Osteoblast (primary cell): ENCODE data around the gene MED13L. TPM values are rescaled to one million over a fixed set of nuclear protein-coding genes. Genes with fewer than 3 reads are reported as not detected.

Source experiments
- DNase-seq: peaks from one replicate; pipeline ENCODE4 v3.0.0; 2011; ENCODE audit warnings: low spot score, mixed read lengths; ENCODE audit not compliant: insufficient read length; ENCODE audit errors: missing footprints
- H2AFZ ChIP-seq: 2 replicates; pipeline ENCODE4 v1.6.0; 2011; ENCODE audit warnings: mild to moderate bottlenecking, low read length
- H3K27ac ChIP-seq: 2 replicates; pipeline ENCODE4 v1.5.1; 2011; ENCODE audit warnings: mild to moderate bottlenecking, low read depth, low read length, moderate library complexity
- H3K27me3 ChIP-seq: 2 replicates; pipeline ENCODE4 v1.6.0; 2012; ENCODE audit warnings: mild to moderate bottlenecking, control low read depth, inconsistent platforms, low read length, moderate library complexity; ENCODE audit not compliant: insufficient read depth
- H3K36me3 ChIP-seq: 2 replicates; pipeline ENCODE4 v1.5.1; 2011; ENCODE audit warnings: mild to moderate bottlenecking, low read length, control low read depth, moderate library complexity; ENCODE audit not compliant: insufficient read depth
- H3K4me1 ChIP-seq: 2 replicates; pipeline ENCODE4 v1.5.1; 2011; ENCODE audit warnings: mild to moderate bottlenecking, low read length, control low read depth, moderate library complexity; ENCODE audit not compliant: insufficient read depth
- H3K4me2 ChIP-seq: 2 replicates; pipeline ENCODE4 v1.6.0; 2011; ENCODE audit warnings: mild to moderate bottlenecking, low read length; ENCODE audit not compliant: insufficient read depth
- H3K4me3 ChIP-seq: fragments of 200-600 bp; sonication (generic); 3 replicates; pipeline ENCODE4 v1.5.1; 2012; ENCODE audit warnings: mild to moderate bottlenecking, low read length, inconsistent platforms; ENCODE audit not compliant: insufficient read depth
- H3K79me2 ChIP-seq: 2 replicates; pipeline ENCODE4 v1.6.0; 2012; ENCODE audit warnings: mild to moderate bottlenecking, low read length, control low read depth, inconsistent platforms; ENCODE audit not compliant: insufficient read depth
- H3K9me3 ChIP-seq: 2 replicates; pipeline ENCODE4 v1.5.1; 2011; ENCODE audit warnings: low read depth, low read length, control low read depth
- H4K20me1 ChIP-seq: 2 replicates; pipeline ENCODE4 v1.6.0; 2012; ENCODE audit warnings: mild to moderate bottlenecking, low read length, control low read depth; ENCODE audit not compliant: insufficient read depth
- total RNA-seq: library from RNA; depleted of rRNA; stranded (reverse); fragments of >200 nt; gene quantifications from 2 replicates; pipeline ENCODE4 v1.2.3, GENCODE V29; 2012
- TF ChIP-seq, protein P1 (sequence below): IDR thresholded peaks from 2 replicates; pipeline ENCODE4 v1.5.1; 2011; ENCODE audit warnings: mild to moderate bottlenecking, low read depth, low read length, moderate library complexity; ENCODE audit errors: extremely low read depth

The MED13L gene
- total RNA-seq, 1 donor, result 359 TPM

- H4K20me1 ChIP-seq, result no peaks in the 10 kb centered on the region
- H3K4me3 ChIP-seq, result no peak overlapping the region
- no peak overlapping the region for H2AFZ ChIP-seq
- H3K9me3 ChIP-seq, result no peaks in the 10 kb centered on the region
- H3K27ac ChIP-seq, result no peak overlapping the region
- DNase-seq, result no peak
- H3K4me1 ChIP-seq, result peaks cover 18% of the 10 kb centered on the region
- H3K36me3 ChIP-seq, result no peaks in the 10 kb centered on the region
- no peaks in the 10 kb centered on the region for H3K79me2 ChIP-seq
- TF ChIP-seq, protein P1, sequence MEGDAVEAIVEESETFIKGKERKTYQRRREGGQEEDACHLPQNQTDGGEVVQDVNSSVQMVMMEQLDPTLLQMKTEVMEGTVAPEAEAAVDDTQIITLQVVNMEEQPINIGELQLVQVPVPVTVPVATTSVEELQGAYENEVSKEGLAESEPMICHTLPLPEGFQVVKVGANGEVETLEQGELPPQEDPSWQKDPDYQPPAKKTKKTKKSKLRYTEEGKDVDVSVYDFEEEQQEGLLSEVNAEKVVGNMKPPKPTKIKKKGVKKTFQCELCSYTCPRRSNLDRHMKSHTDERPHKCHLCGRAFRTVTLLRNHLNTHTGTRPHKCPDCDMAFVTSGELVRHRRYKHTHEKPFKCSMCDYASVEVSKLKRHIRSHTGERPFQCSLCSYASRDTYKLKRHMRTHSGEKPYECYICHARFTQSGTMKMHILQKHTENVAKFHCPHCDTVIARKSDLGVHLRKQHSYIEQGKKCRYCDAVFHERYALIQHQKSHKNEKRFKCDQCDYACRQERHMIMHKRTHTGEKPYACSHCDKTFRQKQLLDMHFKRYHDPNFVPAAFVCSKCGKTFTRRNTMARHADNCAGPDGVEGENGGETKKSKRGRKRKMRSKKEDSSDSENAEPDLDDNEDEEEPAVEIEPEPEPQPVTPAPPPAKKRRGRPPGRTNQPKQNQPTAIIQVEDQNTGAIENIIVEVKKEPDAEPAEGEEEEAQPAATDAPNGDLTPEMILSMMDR, result no peak
- H3K4me2 ChIP-seq, result no peak overlapping the region
- no peaks in the 10 kb centered on the region for H3K27me3 ChIP-seq
These were observed 24.1 kb upstream of the MED13L start for GRCh38 chr12:116301621-116302020.

DNA sequence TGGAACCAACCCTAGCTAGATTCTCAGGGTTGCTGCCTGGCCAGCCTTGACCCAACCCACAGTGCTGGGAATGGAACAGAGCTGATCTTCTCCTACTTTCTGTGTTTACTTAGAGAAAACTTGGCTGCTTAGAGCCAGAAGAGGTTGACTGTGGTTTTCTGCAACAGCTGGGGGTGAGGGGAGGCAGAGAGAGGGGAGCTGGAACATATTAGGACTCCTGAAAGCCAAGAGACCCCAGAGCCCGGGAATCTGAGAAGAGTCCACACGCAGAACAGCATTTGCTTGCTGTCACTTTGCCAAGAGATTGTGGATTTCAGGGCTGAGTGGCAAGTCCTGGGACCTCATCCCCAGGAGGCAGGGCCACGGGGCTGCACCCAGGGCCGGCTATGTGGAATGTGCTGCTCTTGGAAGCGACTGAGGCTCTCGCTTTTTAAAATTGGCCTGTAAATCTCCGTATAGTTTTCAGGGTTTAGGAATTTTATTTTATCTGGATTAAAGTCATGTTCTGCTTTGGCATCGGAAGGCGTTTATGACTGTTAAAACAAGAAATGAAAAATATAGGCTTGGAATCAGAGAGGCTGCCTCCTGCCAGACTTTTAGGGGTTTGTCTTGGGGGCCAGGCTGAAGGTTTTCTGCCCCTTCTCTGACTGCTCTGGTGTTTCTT is 22.3 kb upstream of the MED13L start:
- Histone ChIP-seq H3K4me2 (peak overlapping the region; percentile 75), H3K4me1 (peaks cover 18% of the 10 kb centered on the region), H3K27ac (peak overlapping the region; percentile 52), H2AFZ (peak overlapping the region; percentile 75), H3K9me3 (no peaks in the 10 kb centered on the region), H3K36me3 (no peaks in the 10 kb centered on the region), H3K4me3 (peak overlapping the region; percentile 44), H3K79me2 (no peaks in the 10 kb centered on the region), H4K20me1 (no peaks in the 10 kb centered on the region), H3K27me3 (no peaks in the 10 kb centered on the region)
- no peak for DNase-seq
- TF ChIP-seq, protein P1, result no peak

DNA sequence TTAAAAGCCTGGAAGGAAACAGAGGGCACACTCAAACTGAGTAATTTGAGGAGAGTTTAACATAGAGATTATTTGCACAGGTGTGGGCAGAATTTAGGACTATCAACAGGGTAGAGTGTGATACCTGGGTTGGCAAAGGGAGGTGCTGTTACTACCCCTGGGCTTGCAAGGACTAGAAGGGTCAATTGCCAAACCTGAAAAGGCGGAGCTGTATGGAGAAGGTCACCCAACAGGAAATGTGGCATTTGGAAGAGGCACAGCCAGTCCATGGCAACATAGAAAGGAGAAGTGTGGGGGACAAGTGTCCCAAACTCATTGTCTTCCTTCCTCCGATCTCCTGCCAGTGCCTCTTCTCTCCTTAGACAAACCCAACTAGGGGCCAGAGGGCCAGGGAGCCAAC is 21.6 kb upstream of the MED13L start:
- Histone ChIP-seq H3K4me3 (no peak overlapping the region), H3K9me3 (no peaks in the 10 kb centered on the region), H3K27me3 (no peaks in the 10 kb centered on the region), H3K36me3 (no peaks in the 10 kb centered on the region), H2AFZ (peak overlapping the region; percentile 75), H4K20me1 (no peaks in the 10 kb centered on the region), H3K27ac (peak overlapping the region; percentile 52), H3K4me1 (peaks cover 18% of the 10 kb centered on the region), H3K79me2 (no peaks in the 10 kb centered on the region), H3K4me2 (peak overlapping the region; percentile 75)
- DNase-seq, result no peak
- TF ChIP-seq, protein P1, result no peak

DNA sequence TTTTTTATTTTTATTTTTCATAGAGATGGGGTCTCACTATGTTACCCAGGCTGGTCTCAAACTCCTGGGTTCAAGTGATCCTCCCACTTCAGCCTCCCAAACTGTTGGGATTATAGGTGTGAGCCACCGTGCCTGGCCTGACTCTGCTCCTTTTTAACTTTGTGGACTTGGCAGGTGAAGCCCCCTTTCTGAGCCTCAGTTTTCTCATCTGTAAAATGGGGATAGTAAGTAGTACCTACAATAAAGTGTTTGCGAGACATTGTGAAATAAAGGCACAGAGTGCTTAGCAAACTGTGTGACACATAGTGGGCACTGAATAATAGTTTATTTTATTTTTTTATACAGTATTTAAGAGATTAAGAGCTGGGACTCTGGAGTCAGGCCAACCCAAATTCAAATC is 21.1 kb upstream of the MED13L start:
- H3K4me3 ChIP-seq, result no peak overlapping the region
- H3K9me3 ChIP-seq, result no peaks in the 10 kb centered on the region
- no peaks in the 10 kb centered on the region for H4K20me1 ChIP-seq
- H3K79me2 ChIP-seq, result no peaks in the 10 kb centered on the region
- no peak for DNase-seq
- H3K27ac ChIP-seq, result no peak overlapping the region
- no peaks in the 10 kb centered on the region for H3K27me3 ChIP-seq
- no peaks in the 10 kb centered on the region for H3K36me3 ChIP-seq
- peaks cover 18% of the 10 kb centered on the region for H3K4me1 ChIP-seq
- TF ChIP-seq, protein P1, result no peak
- H3K4me2 ChIP-seq, result no peak overlapping the region
- H2AFZ ChIP-seq, result no peak overlapping the region
